Measurements from ENCODE around the gene SCFD1.

GRCh38 chr14:30748343-30748742, 126.2 kb downstream of the SCFD1 start:
- TF ChIP-seq, protein P1, sequence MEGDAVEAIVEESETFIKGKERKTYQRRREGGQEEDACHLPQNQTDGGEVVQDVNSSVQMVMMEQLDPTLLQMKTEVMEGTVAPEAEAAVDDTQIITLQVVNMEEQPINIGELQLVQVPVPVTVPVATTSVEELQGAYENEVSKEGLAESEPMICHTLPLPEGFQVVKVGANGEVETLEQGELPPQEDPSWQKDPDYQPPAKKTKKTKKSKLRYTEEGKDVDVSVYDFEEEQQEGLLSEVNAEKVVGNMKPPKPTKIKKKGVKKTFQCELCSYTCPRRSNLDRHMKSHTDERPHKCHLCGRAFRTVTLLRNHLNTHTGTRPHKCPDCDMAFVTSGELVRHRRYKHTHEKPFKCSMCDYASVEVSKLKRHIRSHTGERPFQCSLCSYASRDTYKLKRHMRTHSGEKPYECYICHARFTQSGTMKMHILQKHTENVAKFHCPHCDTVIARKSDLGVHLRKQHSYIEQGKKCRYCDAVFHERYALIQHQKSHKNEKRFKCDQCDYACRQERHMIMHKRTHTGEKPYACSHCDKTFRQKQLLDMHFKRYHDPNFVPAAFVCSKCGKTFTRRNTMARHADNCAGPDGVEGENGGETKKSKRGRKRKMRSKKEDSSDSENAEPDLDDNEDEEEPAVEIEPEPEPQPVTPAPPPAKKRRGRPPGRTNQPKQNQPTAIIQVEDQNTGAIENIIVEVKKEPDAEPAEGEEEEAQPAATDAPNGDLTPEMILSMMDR (IDR thresholded peaks at IDR 0.05): no peak
- TF ChIP-seq ZFX (IDR thresholded peaks at IDR 0.05; ENCODE audit: borderline replicate concordance): no peak

All from 22Rv1 (cell line).